GM15510 (cell line): ENCODE results near the gene SMIM32.

Experiments used
- POLR2A ChIP-seq: IDR thresholded peaks from 3 replicates; pipeline ENCODE4 v1.6.1; 2011; ENCODE audit warnings: borderline replicate concordance; ENCODE audit not compliant: insufficient read length; ENCODE audit errors: extremely low read depth

Gene SMIM32

DNA sequence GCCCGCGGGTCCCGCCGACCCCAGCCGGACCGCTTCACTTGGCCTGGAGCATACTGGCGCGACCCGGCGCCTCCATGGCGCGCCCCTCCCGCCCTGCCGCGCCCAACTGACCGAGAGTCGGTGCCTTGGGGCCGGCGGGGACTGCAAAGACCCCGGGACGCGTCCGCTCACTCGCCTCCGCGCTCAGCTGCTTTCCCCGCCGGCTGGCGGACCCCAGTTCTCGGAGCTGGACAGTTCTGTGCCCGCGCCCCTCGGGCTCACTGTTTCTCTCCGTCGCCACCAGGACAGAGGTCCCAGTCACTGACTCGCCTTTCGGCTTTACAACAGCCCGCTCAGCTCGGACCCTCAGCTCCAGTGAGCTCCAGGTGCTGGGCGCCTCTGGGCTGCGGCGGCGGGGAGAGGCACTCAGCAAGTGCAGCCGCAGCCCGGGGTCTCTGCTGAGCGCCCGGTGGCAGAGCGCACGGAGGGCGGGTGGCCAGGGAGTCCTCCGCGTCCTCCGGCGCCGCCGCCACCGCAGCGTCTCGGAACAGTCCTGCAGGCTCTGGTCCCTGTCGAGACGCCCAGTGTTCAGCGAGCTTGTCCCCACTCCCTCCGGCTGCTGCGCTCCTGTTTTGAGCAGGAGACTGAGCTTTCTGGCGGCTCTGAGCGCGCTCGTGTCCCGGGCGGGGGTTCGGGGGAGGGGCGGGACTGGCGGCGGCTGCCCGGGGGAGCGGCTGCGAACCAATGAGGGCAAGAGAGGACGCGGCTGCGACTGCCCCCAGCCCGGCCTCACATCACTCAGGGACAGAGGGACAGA is at the start of gene SMIM32:
Gene SMIM32 (minus strand): TSS at position 637 of the 796 bp plus-strand sequence. CDS start 638 bp downstream, outside the sequence.
- no peak for TF ChIP-seq POLR2A

DNA sequence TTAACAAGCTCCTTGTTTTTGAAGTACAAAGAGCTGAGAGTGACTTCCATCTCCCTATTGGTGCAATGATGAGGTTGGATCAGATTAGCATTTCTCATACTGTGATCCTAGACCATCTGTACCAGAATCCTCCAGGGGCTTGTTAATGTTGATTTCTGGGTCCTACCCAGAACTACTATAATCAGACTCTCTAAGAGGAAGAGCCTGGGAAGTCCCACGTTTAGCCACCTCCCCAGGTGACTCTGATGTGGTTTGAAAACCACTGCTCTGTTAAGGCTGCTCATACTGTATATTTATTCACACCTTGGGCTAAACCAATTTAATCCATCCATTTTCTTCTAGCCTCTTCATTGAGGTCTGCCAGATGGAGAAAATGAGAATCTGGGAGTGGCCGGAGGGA is 49.6 kb upstream of the SMIM32 start:
- TF ChIP-seq POLR2A: no peak

DNA sequence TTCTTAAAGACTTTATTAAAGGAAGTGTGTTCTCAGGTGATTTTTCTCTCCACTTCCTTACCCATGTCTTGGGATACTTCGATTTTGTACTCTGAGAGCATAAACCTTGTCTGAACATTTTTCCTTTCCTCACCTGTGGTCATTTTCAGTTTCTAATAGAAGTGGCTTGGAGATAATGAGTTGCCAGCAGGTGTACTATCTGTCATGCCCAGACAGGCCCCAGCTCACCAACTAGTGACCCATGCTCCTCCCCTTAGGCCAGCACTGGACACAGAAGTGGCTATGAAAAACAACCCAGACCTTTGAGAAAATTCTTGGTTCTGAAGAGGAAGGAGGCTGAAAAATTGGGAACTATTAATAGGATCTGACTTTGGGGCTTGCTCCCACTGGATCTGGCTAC is 49.2 kb upstream of the SMIM32 start:
- TF ChIP-seq POLR2A: no peak

DNA sequence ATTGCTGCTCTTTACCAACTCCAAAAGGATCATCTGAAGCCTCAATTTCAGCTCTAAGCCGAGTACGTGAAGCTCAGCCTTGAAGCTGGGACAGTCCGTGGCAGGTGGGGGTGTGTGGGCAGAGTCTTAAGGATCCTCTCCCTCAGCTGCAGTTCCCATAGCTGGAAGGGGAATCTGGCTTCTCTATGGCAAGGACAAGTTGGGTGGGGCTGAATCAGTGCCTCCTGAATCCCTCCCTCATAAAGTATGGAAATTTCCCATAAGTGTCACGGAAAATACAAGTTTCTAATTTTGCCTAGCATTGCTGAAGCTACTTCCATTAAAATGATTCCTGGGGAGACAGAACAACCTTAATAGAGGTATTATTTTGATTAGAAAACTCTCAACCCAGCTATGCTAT is 47.9 kb upstream of the SMIM32 start:
- no peak for TF ChIP-seq POLR2A

DNA sequence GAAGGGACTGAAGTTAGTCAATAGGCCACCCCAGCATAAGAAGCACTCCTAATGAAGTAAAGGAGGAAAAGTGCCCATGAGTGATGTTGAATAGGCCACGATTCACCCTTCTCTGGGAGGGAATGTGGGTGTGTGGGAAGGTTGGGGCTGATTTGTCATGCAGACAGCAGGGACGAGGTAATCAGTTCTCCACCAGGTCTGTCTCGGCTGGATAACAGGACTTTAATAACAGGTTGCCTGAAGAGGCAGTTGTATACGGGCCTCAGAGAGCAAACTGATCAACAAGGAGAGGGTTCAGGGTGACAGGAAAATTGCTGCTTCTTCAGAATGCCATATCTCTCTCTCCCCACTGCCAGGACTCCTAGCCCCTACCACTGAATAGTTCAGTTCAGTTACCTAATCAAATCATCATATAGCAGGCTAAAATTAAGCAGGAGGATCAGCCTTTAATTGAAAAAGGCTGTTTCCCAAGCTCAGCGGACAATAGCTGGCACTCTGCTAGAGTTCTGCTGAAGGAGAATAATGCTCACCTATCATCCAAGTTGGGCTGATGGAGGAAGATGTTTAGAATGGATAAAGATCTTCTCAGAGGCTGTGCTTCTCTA is 43.6 kb upstream of the SMIM32 start:
- no peak for TF ChIP-seq POLR2A

DNA sequence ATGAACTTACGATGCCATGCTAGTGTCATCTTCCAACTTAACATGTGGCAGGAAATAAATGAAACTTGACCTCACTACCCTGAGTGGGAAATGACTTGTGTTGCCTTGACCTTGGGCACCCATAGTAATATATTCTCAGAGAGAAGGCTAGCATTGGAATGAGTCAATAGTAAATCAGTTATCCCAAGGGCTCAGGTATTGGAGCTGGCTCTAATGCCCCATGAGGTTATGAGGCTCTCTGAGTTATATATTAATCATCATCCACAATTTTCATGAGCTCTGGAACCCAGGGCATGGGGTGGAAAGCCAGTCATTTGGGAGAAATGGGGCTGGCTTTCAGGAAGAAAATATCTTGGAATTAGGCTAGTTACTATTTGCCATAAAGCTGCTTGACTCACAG is 42.4 kb upstream of the SMIM32 start:
- no peak for TF ChIP-seq POLR2A

DNA sequence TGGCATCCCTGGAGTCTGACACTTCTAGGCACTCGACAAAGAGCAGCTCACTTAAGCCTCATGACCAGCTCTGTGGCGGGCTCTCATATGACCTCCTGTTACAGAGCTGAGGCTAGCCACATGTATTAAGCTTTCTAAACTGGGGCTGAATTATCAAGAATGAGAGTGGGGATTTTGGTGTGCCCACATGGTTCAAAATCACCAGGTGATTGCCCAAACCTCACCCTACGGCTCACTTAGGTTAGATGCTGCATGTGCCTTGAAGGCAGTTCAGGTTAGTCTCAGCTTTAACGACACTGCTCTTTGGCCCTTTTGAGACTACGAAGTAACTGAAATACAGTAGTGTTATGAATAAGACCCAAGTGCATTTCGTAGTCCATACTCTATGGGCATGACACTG is 39.4 kb upstream of the SMIM32 start:
- TF ChIP-seq POLR2A: no peak

DNA sequence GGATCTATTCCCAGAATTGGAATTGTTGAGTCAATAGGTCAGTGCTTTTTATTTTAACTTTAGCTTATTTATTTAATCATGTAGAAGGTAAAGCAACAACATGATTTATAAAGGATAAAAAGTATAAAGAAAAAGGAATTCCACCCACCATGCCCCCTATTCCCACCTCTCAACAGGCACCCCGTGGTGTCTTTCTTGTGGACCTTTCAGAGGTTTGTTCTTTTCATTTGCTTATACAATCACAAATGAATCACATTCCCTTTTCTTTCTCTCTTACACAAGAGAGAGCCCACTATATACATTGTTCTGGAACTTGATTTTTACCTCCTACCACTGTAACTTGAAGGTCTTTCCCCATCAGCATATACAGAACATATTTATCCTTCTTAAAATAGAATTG is 37.2 kb upstream of the SMIM32 start:
- no peak for TF ChIP-seq POLR2A

DNA sequence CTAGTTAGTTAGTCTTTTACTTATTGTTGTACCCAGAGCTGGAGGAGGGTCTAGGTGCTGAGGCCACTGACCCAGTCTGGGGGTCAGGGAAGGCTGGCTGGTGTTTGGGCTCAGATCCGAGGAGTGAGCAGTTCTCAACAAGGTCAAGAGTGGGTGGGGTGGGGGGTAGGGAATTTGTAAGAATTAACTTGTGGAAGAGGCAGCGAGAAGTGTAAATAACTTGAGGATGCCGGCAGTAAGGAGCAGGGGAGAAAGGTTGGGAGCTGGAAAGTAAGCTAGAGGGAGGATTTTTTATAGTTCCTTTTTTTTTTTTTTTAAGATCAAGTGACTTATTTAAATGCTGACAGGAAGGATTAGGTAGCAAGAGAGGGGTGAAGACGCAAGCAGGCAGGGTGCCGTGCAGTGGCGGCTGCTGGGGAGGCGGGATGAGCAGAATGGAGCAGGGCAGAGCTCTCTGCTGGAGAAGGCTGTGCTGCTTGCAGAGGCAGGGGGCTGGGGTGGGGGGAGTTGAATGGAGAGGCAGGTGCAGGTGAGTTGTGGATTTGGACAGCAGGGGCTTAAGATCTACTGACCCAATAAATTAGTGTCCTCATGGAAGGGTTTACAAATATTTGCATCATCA is 35.3 kb upstream of the SMIM32 start:
- no peak for TF ChIP-seq POLR2A

DNA sequence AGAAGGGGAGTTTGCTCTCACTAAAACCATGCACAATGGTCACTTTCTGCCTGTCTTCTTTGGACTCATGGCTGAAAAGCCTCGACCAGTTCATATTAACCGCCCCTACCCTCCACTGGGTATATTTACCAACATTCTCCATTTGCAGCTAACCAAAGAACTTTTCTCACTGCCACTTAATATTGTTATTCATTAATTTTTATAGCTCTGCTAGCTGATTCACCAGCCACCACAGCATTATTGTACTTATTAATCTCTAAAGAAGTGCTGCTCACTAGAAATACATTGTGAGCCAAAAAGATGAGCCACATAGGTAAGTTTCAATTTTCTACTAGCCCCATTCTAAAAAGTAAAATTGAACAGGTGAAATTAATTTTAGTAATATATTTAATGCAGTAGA is 33.4 kb upstream of the SMIM32 start:
- no peak for TF ChIP-seq POLR2A

DNA sequence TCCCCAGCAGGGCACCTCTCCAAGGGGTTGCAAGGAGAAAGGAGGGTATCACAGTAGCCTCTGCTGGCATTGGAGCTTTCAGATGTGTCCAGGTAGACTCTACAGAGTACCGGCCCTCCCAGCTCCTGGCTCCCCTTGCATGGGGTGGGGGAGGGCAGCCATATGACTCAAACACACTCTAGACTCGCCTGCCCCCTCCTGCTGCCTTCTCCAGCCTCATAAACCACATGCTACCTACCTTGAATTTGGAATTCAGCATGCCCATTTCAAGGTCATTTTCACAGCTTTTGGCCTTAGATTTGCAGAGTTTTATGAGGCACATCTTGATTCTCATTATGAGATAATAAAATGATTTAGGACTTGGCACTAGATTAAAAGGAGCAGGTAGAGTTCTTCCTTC is 32.8 kb upstream of the SMIM32 start:
- TF ChIP-seq POLR2A: no peak

DNA sequence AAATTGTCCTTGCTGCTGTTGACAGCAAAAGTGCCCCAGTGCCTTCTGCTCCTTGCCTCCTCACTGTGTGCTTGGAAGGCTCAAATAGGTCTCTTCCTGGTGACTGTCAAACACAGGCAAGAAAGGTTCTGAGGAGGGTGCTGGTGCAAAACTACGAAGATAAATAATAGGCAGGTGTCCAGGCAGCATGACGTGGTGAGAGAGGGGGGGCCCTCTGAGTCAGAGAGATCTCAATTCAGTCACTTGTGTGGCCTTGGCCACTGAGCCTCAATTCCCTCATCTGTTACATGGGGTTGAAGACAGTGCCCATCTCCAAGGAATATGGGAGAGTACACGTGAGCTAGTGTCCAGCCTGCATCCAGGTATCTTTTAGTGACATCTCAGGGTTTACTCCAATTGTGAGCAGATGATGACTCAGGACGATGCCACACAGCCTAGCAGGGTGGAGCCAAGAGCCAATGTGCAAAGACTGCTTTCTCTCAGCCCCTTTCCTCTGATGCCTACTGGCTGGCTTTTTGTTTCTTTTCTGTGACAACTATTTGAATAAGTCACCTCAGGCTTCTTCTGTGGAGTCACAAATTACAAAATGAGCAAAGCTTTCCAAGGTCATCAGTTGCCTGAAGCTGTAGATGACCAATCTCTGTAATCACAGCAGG is 29.7 kb upstream of the SMIM32 start:
- no peak for TF ChIP-seq POLR2A

DNA sequence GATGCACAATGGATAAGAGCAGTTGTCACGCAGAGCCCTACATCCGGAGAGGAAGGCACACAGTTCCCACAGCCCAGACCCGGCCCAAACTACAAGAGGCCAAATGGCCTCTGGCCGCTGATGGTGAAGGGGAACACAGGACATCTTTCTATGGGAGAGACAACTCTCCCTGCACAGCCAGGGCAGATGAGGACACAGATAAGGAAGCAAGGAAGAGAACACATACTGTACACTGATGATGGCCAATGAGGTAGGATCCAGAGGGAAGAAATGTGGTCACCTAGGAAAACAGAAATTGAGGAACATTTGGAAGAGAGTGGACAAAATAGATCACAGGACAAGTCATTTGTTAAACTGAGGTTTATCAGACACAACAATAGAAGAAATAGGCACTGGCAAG is 28.4 kb upstream of the SMIM32 start:
- TF ChIP-seq POLR2A: no peak

DNA sequence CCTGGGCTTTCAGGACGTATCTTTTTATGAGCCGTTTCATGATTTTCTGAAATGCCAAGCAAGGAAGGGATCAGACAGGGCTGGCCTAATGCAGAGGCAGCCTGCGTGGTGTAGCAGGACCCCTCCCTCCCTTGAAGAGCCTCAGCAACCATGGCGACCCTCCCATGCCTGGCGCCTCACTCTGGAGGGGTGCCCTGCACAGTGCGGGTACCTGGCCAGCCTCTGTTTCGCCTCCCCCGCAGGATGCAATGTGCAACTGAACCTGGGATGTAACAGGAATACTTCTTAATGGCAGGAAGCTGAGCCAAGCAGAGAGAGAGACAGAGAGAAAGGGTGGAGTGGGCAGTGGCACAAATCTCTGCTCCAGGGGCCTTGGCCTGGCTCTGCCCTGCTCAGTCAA is 23.3 kb upstream of the SMIM32 start:
- no peak for TF ChIP-seq POLR2A

DNA sequence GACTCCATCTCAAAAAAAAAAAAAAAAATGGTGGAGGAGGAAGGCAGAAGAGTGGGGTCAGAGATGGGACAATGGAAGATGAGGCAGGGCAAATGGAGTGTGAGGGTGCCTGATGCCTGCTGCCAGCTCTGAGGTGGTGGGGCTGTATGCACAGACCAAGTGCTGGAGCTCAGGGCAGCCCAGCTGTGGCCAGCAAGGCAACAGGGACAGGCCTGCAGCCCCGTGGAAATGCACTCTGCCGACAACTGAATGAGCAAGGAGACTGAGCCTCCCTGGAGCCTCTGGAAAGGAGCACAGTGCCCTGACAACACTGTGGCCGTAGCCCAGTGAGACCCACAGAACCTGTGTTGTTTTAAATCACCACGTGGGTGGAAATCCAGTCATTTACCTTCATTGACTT is 22.9 kb upstream of the SMIM32 start:
- TF ChIP-seq POLR2A: no peak
